K562 (cell line): ENCODE data around the gene TIMM17B. TPM values are rescaled to one million over a fixed set of nuclear protein-coding genes. Genes with fewer than 3 reads are reported as not detected.

Experiments
- HDAC2 ChIP-seq: fragments of 450-650 bp; IDR thresholded peaks from 2 replicates; pipeline ENCODE4 v1.6.1; 2016; ENCODE audit warnings: mild to moderate bottlenecking
- HNRNPL ChIP-seq: fragments of 200-400 bp; formaldehyde crosslinking; IDR thresholded peaks from 2 replicates; pipeline ENCODE4 v1.6.1; 2017; ENCODE audit warnings: low read depth, mild to moderate bottlenecking, low read length
- L3MBTL2 ChIP-seq: fragments of 450-650 bp; IDR thresholded peaks from 2 replicates; pipeline ENCODE4 v1.6.1; 2016; ENCODE audit warnings: mild to moderate bottlenecking, moderate library complexity
- MCM7 ChIP-seq, 2 experiments: fragments of 450-650 bp; IDR thresholded peaks; 2 replicates each; pipeline ENCODE4 v1.6.1; 2016 to 2018
- PRMT5 ChIP-seq: sonication (generic); formaldehyde crosslinking; IDR thresholded peaks from 2 replicates; pipeline ENCODE4 v1.5.0; 2020; ENCODE audit warnings: missing genetic modification reagents
- RAD51 ChIP-seq: fragments of 450-650 bp; IDR thresholded peaks from 2 replicates; pipeline ENCODE4 v1.7.1; 2016; ENCODE audit warnings: low read depth, mild to moderate bottlenecking, borderline replicate concordance
- SRSF1 ChIP-seq: fragments of 200-400 bp; formaldehyde crosslinking; IDR thresholded peaks from 2 replicates; pipeline ENCODE4 v1.6.1; 2017; ENCODE audit warnings: mild to moderate bottlenecking, low read depth, low read length, moderate library complexity
- SRSF9 ChIP-seq: fragments of 200-400 bp; formaldehyde crosslinking; IDR thresholded peaks from 2 replicates; pipeline ENCODE4 v1.6.1; 2017; ENCODE audit warnings: low read depth, low read length, borderline replicate concordance
- STAT5B ChIP-seq: fragments of 250-450 bp; sonication (Bioruptor Pico); IDR thresholded peaks from 2 replicates; pipeline ENCODE4 v1.8.0; 2021; ENCODE audit warnings: mild to moderate bottlenecking, inconsistent platforms
- SUPT5H ChIP-seq: fragments of 450-650 bp; IDR thresholded peaks from 2 replicates; pipeline ENCODE4 v1.6.1; 2016
- TEAD4 ChIP-seq, 2 experiments: sonication (generic) in 1 of 2; formaldehyde crosslinking in 1 of 2; IDR thresholded peaks; 2 replicates each; pipeline versions ENCODE4 v1.6.1 to v1.8.0; 2012 to 2022; ENCODE audit warnings: borderline replicate concordance in 1 of 2, inconsistent platforms in 1 of 2, low read length in 1 of 2, mild to moderate bottlenecking in 1 of 2, missing genetic modification reagents in 1 of 2
- ZNF274 ChIP-seq: IDR thresholded peaks from 2 replicates; pipeline ENCODE4 v1.6.1; 2011; ENCODE audit warnings: low read depth, mild to moderate bottlenecking, low read length, moderate library complexity, borderline replicate concordance
- ZNF644 ChIP-seq: fragments of 200-800 bp; sonication (Bioruptor generic); IDR thresholded peaks from 2 replicates; pipeline ENCODE4 v1.6.1; 2016; ENCODE audit warnings: low read depth, missing genetic modification characterization, missing compliant biosample characterization
- polyA plus RNA-seq, 8 experiments: library from polyadenylated mRNA; depleted of rRNA in 4 of 8; stranded (reverse) in 5 of 8; unstranded in 3 of 8; fragments of >200 nt; fragmentation: Nextera tagmentation in 2 of 8; fragmentation: Illumina TruSeq in 1 of 8; extraction: Ambion mirVana in 2 of 8; extraction: Trizol in 1 of 8; gene quantifications; 2 replicates each; pipeline versions ENCODE4 v1.2.1 to v1.2.3, GENCODE V29; 2011 to 2014; ENCODE audit warnings: inconsistent platforms in 1 of 8, missing spikeins in 1 of 8
- total RNA-seq, 7 experiments: library from RNA; depleted of rRNA in 6 of 7; stranded (reverse); fragments of >200 nt in 6 of 7; fragmentation: Illumina TruSeq in 2 of 7; extraction: Trizol in 2 of 7; gene quantifications; 2 replicates each; pipeline versions ENCODE4 v1.2.1 to v1.2.3, GENCODE V29; 2011 to 2021; ENCODE audit warnings: low replicate concordance in 1 of 7
- TF ChIP-seq, protein P1 (sequence below): IDR thresholded peaks from 2 replicates; pipeline ENCODE4 v1.6.1; 2011; ENCODE audit not compliant: insufficient read length; ENCODE audit errors: extremely low read depth
- TF ChIP-seq, protein P2 (sequence below): fragments of 450-650 bp; IDR thresholded peaks from 2 replicates; pipeline ENCODE4 v1.6.1; 2018; ENCODE audit warnings: mild to moderate bottlenecking, low read depth; ENCODE audit not compliant: partially characterized antibody
- TF ChIP-seq, protein P3 (sequence below), 2 experiments: fragments of 450-650 bp; formaldehyde crosslinking in 1 of 2; IDR thresholded peaks; 2 replicates each; pipeline versions ENCODE4 v1.4.0 to v1.6.1; 2014 to 2020; ENCODE audit warnings: mild to moderate bottlenecking in 2 of 2, borderline replicate concordance in 1 of 2, low read depth in 1 of 2
- TF ChIP-seq, protein P4 (sequence below): sonication (generic); formaldehyde crosslinking; IDR thresholded peaks from 2 replicates; pipeline ENCODE4 v1.8.1; 2022; ENCODE audit warnings: missing genetic modification reagents

TIMM17B gene
- total and polyA plus RNA-seq, 9 of the 15 experiments (the other 6 are each of a cell fraction or from before 2014, with no cell fraction given): 9.9 to 184 (median 115) TPM

DNA sequence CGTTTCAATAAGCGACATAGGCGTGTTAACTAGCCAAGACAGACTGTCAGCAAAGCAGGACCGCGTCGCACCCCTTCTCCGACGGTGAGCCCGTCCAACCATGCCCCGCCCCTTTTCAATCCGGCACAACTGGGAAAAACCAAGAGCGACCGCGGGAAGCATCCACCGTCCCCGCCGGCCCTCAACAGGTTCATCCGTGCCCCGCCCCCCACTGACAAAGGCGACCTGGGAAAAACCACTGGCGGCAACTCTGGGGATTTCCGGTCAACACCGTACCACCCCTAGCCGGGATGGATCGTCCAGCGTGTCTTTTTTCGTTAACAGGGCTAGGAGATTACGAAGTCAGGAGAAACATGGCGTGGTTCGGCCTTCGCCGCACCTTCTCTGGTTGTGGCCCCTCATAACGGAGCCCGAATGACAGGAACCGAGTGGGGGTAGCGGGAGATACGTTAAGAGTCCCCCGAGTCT lies 377 bp downstream of the TIMM17B start (continued):
- TF ChIP-seq, protein P1, sequence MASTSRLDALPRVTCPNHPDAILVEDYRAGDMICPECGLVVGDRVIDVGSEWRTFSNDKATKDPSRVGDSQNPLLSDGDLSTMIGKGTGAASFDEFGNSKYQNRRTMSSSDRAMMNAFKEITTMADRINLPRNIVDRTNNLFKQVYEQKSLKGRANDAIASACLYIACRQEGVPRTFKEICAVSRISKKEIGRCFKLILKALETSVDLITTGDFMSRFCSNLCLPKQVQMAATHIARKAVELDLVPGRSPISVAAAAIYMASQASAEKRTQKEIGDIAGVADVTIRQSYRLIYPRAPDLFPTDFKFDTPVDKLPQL: no peak
- TF ChIP-seq ZNF274 (no peak), STAT5B (CRISPR knock-in tag) (no peak), ZNF644 (no peak), SRSF1 (no peak), SRSF9 (no peak), HDAC2 (no peak; the same call in 1 of the 2 replicates), HNRNPL (no peak), SUPT5H (no peak), RAD51 (no peak), TEAD4 (IDR thresholded peaks at IDR 0.05; ENCODE audit: low read length) (no peak), TEAD4 (CRISPR knock-in tag; IDR thresholded peaks at IDR 0.05; ENCODE audit: borderline replicate concordance) (no peak), L3MBTL2 (no peak), PRMT5 (CRISPR knock-in tag) (no peak), MCM7 (IDR thresholded peaks at IDR 0.05) (no peak)
- TF ChIP-seq, protein P2, sequence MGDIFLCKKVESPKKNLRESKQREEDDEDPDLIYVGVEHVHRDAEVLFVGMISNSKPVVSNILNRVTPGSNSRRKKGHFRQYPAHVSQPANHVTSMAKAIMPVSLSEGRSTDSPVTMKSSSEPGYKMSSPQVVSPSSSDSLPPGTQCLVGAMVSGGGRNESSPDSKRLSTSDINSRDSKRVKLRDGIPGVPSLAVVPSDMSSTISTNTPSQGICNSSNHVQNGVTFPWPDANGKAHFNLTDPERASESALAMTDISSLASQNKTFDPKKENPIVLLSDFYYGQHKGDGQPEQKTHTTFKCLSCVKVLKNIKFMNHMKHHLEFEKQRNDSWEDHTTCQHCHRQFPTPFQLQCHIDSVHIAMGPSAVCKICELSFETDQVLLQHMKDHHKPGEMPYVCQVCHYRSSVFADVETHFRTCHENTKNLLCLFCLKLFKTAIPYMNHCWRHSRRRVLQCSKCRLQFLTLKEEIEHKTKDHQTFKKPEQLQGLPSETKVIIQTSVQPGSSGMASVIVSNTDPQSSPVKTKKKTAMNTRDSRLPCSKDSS: no peak
- TF ChIP-seq, protein P3, sequence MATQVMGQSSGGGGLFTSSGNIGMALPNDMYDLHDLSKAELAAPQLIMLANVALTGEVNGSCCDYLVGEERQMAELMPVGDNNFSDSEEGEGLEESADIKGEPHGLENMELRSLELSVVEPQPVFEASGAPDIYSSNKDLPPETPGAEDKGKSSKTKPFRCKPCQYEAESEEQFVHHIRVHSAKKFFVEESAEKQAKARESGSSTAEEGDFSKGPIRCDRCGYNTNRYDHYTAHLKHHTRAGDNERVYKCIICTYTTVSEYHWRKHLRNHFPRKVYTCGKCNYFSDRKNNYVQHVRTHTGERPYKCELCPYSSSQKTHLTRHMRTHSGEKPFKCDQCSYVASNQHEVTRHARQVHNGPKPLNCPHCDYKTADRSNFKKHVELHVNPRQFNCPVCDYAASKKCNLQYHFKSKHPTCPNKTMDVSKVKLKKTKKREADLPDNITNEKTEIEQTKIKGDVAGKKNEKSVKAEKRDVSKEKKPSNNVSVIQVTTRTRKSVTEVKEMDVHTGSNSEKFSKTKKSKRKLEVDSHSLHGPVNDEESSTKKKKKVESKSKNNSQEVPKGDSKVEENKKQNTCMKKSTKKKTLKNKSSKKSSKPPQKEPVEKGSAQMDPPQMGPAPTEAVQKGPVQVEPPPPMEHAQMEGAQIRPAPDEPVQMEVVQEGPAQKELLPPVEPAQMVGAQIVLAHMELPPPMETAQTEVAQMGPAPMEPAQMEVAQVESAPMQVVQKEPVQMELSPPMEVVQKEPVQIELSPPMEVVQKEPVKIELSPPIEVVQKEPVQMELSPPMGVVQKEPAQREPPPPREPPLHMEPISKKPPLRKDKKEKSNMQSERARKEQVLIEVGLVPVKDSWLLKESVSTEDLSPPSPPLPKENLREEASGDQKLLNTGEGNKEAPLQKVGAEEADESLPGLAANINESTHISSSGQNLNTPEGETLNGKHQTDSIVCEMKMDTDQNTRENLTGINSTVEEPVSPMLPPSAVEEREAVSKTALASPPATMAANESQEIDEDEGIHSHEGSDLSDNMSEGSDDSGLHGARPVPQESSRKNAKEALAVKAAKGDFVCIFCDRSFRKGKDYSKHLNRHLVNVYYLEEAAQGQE (IDR thresholded peaks at IDR 0.05; ENCODE audit: borderline replicate concordance): no peak
- TF ChIP-seq, protein P3 (CRISPR knock-in tag; IDR thresholded peaks at IDR 0.05; ENCODE audit: low read depth): no peak
- TF ChIP-seq, protein P4, sequence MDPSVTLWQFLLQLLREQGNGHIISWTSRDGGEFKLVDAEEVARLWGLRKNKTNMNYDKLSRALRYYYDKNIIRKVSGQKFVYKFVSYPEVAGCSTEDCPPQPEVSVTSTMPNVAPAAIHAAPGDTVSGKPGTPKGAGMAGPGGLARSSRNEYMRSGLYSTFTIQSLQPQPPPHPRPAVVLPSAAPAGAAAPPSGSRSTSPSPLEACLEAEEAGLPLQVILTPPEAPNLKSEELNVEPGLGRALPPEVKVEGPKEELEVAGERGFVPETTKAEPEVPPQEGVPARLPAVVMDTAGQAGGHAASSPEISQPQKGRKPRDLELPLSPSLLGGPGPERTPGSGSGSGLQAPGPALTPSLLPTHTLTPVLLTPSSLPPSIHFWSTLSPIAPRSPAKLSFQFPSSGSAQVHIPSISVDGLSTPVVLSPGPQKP (CRISPR knock-in tag): no peak
